Type B pancreatic cell (in vitro differentiated cells): ENCODE measurements around the gene FAM168A. TPM values are rescaled to one million over a fixed set of nuclear protein-coding genes. Genes with fewer than 3 reads are reported as not detected.

ENCODE experiments used
- DNase-seq: peaks from one replicate; pipeline ENCODE4 v3.0.0; 2021; ENCODE audit warnings: mixed read lengths; ENCODE audit not compliant: unreplicated experiment; ENCODE audit errors: extremely low spot score
- H3K27ac Mint-ChIP-seq: 2 replicates; pipeline ENCODE4 v1.8.0; 2021; ENCODE audit warnings: mild to moderate bottlenecking, mixed read lengths
- H3K27me3 Mint-ChIP-seq: 2 replicates; pipeline ENCODE4 v1.8.0; 2021; ENCODE audit warnings: mixed read lengths
- H3K36me3 Mint-ChIP-seq: 2 replicates; pipeline ENCODE4 v1.8.0; 2021; ENCODE audit warnings: mixed read lengths
- H3K4me1 Mint-ChIP-seq: one replicate; pipeline ENCODE4 v1.8.0; 2021; ENCODE audit warnings: mixed read lengths; ENCODE audit not compliant: unreplicated experiment
- H3K4me3 Mint-ChIP-seq: 2 replicates; pipeline ENCODE4 v1.8.0; 2021; ENCODE audit warnings: mild to moderate bottlenecking, mixed read lengths
- H3K9me3 Mint-ChIP-seq: 2 replicates; pipeline ENCODE4 v1.8.0; 2021; ENCODE audit warnings: mixed read lengths
- total RNA-seq: library from RNA; stranded (reverse); gene quantifications from 2 replicates; pipeline ENCODE4 v1.2.1, GENCODE V29; 2021; ENCODE audit warnings: low replicate concordance
- TF ChIP-seq, protein P1 (sequence below): fragments of 200-600 bp; sonication (generic); conservative IDR thresholded peaks from 2 replicates; pipeline ENCODE4 v1.5.0; 2021; ENCODE audit warnings: antibody characterized with exemption, mild to moderate bottlenecking

Gene FAM168A
- total RNA-seq, 1 donor from 2014 or later = 39.6 TPM

DNA sequence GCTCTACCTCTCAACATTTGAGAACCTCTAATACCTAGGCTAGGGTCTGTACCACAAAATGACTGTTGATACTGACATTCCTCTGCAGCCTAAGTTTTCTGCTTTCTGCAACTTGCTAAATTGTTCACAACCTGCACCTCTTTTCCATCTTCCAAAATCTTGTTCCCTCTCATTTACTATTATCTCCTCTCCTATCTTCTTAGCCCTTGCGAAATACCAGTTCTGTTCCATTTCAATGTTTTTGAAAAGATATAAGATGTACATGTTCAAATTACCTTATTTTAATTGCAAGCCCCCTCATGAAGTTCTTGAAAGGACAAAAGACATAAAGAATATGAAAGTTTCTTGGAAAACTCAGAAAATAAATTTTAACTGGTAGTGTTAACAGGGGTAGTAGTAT is 72.3 kb downstream of the FAM168A start:
- no peak for DNase-seq
- Mint-ChIP-seq H3K27ac (no peak overlapping the region), H3K27me3 (no peaks in the 10 kb centered on the region), H3K4me1 (peaks cover 36% of the 10 kb centered on the region), H3K4me3 (no peak overlapping the region), H3K9me3 (peaks cover 10% of the 10 kb centered on the region), H3K36me3 (peaks cover 8% of the 10 kb centered on the region)
- TF ChIP-seq, protein P1, sequence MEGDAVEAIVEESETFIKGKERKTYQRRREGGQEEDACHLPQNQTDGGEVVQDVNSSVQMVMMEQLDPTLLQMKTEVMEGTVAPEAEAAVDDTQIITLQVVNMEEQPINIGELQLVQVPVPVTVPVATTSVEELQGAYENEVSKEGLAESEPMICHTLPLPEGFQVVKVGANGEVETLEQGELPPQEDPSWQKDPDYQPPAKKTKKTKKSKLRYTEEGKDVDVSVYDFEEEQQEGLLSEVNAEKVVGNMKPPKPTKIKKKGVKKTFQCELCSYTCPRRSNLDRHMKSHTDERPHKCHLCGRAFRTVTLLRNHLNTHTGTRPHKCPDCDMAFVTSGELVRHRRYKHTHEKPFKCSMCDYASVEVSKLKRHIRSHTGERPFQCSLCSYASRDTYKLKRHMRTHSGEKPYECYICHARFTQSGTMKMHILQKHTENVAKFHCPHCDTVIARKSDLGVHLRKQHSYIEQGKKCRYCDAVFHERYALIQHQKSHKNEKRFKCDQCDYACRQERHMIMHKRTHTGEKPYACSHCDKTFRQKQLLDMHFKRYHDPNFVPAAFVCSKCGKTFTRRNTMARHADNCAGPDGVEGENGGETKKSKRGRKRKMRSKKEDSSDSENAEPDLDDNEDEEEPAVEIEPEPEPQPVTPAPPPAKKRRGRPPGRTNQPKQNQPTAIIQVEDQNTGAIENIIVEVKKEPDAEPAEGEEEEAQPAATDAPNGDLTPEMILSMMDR = no peak

DNA sequence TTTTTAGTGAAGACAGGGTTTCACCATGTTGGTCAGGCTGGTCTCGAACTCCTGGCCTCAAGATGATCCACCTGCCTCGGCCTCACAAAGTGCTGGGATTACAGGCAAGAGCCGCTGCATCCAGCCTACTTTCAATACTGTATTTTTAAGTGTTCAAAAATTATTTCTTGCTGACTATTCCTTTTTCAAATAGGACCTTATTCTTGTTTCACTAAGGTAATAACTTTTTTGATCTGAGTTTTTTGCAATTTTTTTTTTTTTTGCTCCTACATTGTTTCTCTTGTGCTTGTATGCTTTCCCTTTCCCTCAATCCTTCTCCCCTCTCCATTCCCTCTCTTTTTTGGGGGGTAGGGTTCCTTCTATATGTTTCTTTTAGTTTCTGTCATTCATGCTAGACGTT is 73.1 kb downstream of the FAM168A start:
- peaks cover 39% of the 10 kb centered on the region for H3K4me1 Mint-ChIP-seq
- TF ChIP-seq, protein P1 = no peak
- no peak overlapping the region for H3K27ac Mint-ChIP-seq

DNA sequence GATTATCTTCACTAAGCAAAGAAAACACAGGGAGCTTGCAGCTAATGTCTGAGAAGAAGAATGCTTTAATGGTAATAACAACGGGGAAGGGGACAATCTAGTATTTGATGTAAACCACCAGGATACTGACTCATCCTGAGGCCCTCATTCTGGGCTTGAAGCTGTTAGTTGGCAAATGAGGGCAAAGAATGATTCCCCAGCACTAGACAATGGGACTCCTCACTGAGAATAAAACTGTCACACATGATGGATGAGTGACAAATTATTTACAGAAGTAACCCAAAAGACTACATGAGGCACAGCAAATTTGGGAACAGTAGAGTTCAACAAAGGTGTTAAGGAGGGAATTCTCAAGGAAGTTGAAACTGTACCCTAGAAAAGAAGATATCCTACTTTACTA is 76.3 kb downstream of the FAM168A start:
- H3K4me1 Mint-ChIP-seq = peaks cover 27% of the 10 kb centered on the region
- peak overlapping the region; percentile 6 for H3K27ac Mint-ChIP-seq
- peaks cover 8% of the 10 kb centered on the region for H3K36me3 Mint-ChIP-seq
- H3K4me3 Mint-ChIP-seq = no peak overlapping the region
- peaks cover 10% of the 10 kb centered on the region for H3K9me3 Mint-ChIP-seq
- H3K27me3 Mint-ChIP-seq = no peaks in the 10 kb centered on the region
- DNase-seq = no peak
- TF ChIP-seq, protein P1 = no peak

More for the DNA sequence above, 73.1 kb downstream of the FAM168A start:
- Mint-ChIP-seq H3K36me3 (peaks cover 8% of the 10 kb centered on the region), H3K9me3 (peaks cover 10% of the 10 kb centered on the region), H3K4me3 (no peak overlapping the region), H3K27me3 (no peaks in the 10 kb centered on the region)
- DNase-seq = no peak

DNA sequence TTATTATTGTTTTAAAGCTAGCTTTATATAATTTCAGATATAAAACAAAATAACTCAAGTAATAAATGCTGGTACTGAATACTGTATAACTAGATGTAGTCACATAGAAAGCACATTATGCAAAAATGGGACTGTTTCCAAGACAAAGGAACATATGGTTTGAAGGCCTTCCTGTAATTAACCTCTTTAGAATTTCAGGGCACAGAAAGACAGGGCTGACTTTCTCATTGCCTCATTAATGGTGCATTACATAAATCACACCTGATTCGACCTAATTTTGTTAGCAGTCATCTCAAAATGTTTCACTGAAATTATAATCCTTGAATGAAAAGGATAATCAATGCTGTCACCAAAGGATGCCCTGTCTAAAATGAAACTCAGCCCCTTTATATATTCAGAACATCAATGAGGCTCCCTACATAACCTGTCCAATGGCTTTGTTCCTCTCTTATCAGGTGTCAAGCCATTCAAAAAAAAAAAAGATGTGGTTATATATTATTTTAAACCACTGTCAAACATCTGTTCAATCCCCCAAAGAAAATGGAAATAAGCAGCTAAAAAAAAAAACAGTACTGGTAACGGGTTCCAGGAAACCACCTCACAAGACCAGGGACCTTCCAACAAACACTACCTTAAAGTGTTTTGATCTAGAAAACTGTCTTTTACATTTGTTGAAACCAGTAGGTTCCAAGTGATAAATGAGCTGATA is 77.4 kb downstream of the FAM168A start:
- Mint-ChIP-seq H3K4me3 (no peak overlapping the region), H3K27ac (no peak overlapping the region), H3K9me3 (peaks cover 10% of the 10 kb centered on the region), H3K4me1 (peaks cover 27% of the 10 kb centered on the region), H3K36me3 (peaks cover 8% of the 10 kb centered on the region), H3K27me3 (no peaks in the 10 kb centered on the region)
- TF ChIP-seq, protein P1 = no peak
- no peak for DNase-seq

DNA sequence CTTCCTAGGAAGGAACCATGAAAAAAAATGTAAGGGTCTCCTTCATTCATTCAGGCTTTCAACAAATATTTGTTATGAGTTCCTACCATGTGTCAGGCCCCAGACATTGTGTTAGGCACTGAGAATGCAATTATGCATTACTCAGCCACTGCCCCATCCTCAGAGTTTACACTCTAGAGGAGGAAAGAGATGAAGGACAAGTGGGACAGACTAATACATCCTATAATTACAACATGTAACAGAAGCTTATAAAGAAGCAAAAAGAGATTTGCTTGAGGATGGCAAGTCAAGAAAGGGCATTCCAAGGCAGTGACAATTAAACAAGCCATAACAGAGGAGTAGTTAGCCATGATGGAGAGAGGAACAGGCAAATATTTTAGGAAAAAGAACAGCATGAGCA is 78.6 kb downstream of the FAM168A start:
- no peak overlapping the region for H3K4me3 Mint-ChIP-seq
- TF ChIP-seq, protein P1 = no peak
- peaks cover 10% of the 10 kb centered on the region for H3K9me3 Mint-ChIP-seq
- peaks cover 27% of the 10 kb centered on the region for H3K4me1 Mint-ChIP-seq
- DNase-seq = no peak
- no peak overlapping the region for H3K27ac Mint-ChIP-seq
- no peaks in the 10 kb centered on the region for H3K27me3 Mint-ChIP-seq
- peaks cover 11% of the 10 kb centered on the region for H3K36me3 Mint-ChIP-seq
